Measurements from ENCODE around the gene SHLD2.
"Not testable (repeated sequence)": the region's sequence is repeated elsewhere in the genome, so short reads cannot be mapped to it uniquely, and the experiment has no call there.

SHLD2 gene

GRCh38 chr10:87094373-87095235 is at the start of gene SHLD2, which contains the start of gene GLUD1:
SHLD2 (plus strand) TSS chr10:87095206; CDS start chr10:87151355, 56,149 bp downstream.
GLUD1 (minus strand) TSS chr10:87094843; CDS start chr10:87094769, 74 bp downstream.
- peak; percentile 71 to 81 for DNase-seq (ENCODE audit: low read depth in 1 of 2, low spot score in 1 of 2)

- DNase-seq (ENCODE audit: low read depth in 1 of 2, low spot score in 1 of 2): no peak
Observed at GRCh38 chr10:87045434-87045938, 49.5 kb upstream of the SHLD2 start.

GRCh38 chr10:87053111-87053510 is 41.9 kb upstream of the SHLD2 start:
- no peak for DNase-seq (ENCODE audit: low read depth in 1 of 2, low spot score in 1 of 2)

GRCh38 chr10:87053577-87054181 is 41.3 kb upstream of the SHLD2 start:
- no peak for DNase-seq (ENCODE audit: low read depth in 1 of 2, low spot score in 1 of 2)

GRCh38 chr10:87054373-87055295 is 40.4 kb upstream of the SHLD2 start:
- DNase-seq (ENCODE audit: low read depth in 1 of 2, low spot score in 1 of 2): no peak

- DNase-seq (ENCODE audit: low read depth in 1 of 2, low spot score in 1 of 2): no peak
Observed at GRCh38 chr10:87058171-87058570, 36.8 kb upstream of the SHLD2 start.

- no peak for DNase-seq (ENCODE audit: low read depth in 1 of 2, low spot score in 1 of 2)
Observed at GRCh38 chr10:87059401-87059800, 35.6 kb upstream of the SHLD2 start.

GRCh38 chr10:87060280-87060928 is 34.6 kb upstream of the SHLD2 start:
- DNase-seq (ENCODE audit: low read depth in 1 of 2, low spot score in 1 of 2): no peak

GRCh38 chr10:87064651-87065050 is 30.4 kb upstream of the SHLD2 start:
- no peak for DNase-seq (ENCODE audit: low read depth in 1 of 2, low spot score in 1 of 2)

- no peak for DNase-seq (ENCODE audit: low read depth in 1 of 2, low spot score in 1 of 2)
Observed at GRCh38 chr10:87066178-87066577, 28.8 kb upstream of the SHLD2 start.

GRCh38 chr10:87066865-87067264 is 28.1 kb upstream of the SHLD2 start:
- DNase-seq (ENCODE audit: low read depth in 1 of 2, low spot score in 1 of 2): no peak

- DNase-seq (ENCODE audit: low read depth in 1 of 2, low spot score in 1 of 2): no peak
Observed at GRCh38 chr10:87068281-87068680, 26.7 kb upstream of the SHLD2 start.

- no peak for DNase-seq (ENCODE audit: low read depth in 1 of 2, low spot score in 1 of 2)
Observed at GRCh38 chr10:87072449-87072848, 22.6 kb upstream of the SHLD2 start.

GRCh38 chr10:87076421-87076820 is 18.6 kb upstream of the SHLD2 start:
- DNase-seq (ENCODE audit: low read depth in 1 of 2, low spot score in 1 of 2): not testable (repeated sequence)

- no peak for DNase-seq (ENCODE audit: low read depth in 1 of 2, low spot score in 1 of 2)
Observed at GRCh38 chr10:87079106-87079836, 15.7 kb upstream of the SHLD2 start.

- DNase-seq (ENCODE audit: low read depth in 1 of 2, low spot score in 1 of 2): not testable (repeated sequence)
Observed at GRCh38 chr10:87080621-87081020, 14.4 kb upstream of the SHLD2 start.

GRCh38 chr10:87081574-87081973 is 13.4 kb upstream of the SHLD2 start:
- DNase-seq (ENCODE audit: low read depth in 1 of 2, low spot score in 1 of 2): not testable (repeated sequence)

GRCh38 chr10:87082219-87082618 is 12.8 kb upstream of the SHLD2 start:
- DNase-seq (ENCODE audit: low read depth in 1 of 2, low spot score in 1 of 2): not testable (repeated sequence)

- peak in 1 of 2 donors; percentile 10 for DNase-seq (ENCODE audit: low read depth in 1 of 2, low spot score in 1 of 2)
Observed at GRCh38 chr10:87083576-87084290, 11.3 kb upstream of the SHLD2 start.

Measured in activated CD4-positive, alpha-beta T cell treated with anti-CD3 and anti-CD28 coated beads, Interleukin-2, amount 50 U/mL, for 24 hours (primary cell).